ENCODE measurements around the gene RASGRF2.

DNA sequence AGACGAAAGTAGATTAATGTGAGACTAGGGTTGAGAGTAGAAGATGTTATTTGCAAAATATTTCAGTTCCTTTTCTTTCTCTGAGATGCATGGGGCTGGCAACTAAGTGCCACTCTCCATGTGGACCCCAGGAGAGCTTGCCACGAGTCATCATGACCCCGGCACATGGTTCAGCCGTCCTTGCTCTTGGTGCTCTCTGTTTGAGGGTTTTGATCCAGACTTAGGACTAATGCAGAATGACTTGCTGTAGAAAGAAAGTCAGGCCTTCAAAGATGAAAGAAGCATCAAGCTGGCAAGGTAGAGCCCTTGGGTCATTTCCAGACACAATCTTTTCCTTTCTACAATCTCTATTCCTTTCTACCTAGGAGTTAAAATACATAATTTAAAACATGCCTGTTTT lies 84.7 kb downstream of the RASGRF2 start:
- TF ChIP-seq, protein P1, sequence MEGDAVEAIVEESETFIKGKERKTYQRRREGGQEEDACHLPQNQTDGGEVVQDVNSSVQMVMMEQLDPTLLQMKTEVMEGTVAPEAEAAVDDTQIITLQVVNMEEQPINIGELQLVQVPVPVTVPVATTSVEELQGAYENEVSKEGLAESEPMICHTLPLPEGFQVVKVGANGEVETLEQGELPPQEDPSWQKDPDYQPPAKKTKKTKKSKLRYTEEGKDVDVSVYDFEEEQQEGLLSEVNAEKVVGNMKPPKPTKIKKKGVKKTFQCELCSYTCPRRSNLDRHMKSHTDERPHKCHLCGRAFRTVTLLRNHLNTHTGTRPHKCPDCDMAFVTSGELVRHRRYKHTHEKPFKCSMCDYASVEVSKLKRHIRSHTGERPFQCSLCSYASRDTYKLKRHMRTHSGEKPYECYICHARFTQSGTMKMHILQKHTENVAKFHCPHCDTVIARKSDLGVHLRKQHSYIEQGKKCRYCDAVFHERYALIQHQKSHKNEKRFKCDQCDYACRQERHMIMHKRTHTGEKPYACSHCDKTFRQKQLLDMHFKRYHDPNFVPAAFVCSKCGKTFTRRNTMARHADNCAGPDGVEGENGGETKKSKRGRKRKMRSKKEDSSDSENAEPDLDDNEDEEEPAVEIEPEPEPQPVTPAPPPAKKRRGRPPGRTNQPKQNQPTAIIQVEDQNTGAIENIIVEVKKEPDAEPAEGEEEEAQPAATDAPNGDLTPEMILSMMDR (conservative IDR thresholded peaks at IDR 0.05; ENCODE audit: low read depth, low read length) = no peak
- TF ChIP-seq EZH2 (IDR thresholded peaks at IDR 0.05; ENCODE audit: borderline replicate concordance, low read depth, low read length, poor library complexity, severe bottlenecking) = no peak

Data from A673 (cell line).